Activated CD4-positive, alpha-beta T cell treated with anti-CD3 and anti-CD28 coated beads for 48 hours (primary cell): ENCODE measurements around the gene PTMS.
"Not testable (repeated sequence)": the region's sequence is repeated elsewhere in the genome, so short reads cannot be mapped to it uniquely, and the experiment has no call there.

Experiments
- DNase-seq: peaks from one replicate; pipeline ENCODE4 v3.0.0-alpha.2; 2020

The PTMS gene

GRCh38 chr12:6765634-6766581 lies at the start of gene PTMS:
Gene PTMS, plus strand, starts transcription at chr12:6766363. Its CDS starts 343 bp downstream, at chr12:6766706.
- no peak for DNase-seq

DNA sequence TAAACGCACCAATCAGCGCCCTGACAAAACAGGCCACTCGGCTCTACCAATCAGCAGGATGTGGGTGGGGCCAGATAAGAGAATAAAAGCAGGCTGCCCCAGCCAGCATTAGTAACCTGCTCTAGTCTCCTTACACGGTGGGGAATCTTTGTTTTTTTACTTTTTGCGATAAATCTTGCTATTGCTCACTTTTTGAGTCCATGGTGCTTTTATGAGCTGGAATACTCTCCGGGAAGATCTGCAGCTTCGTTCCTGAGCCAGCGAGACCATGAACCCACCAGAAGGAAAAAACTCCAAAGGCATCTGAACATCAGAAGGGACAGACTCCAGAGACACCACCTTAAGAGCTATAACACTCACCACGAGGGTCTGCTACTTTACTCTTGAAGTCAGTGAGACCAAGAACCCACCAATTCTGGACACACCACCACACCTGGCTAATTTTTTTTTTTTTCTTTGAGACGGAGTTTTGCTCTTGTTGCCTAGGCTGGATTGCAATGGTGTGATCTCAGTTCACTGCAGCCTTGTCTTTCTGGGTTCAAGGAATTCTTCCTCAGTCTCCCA lies 49.2 kb upstream of the PTMS start:
- no peak for DNase-seq

DNA sequence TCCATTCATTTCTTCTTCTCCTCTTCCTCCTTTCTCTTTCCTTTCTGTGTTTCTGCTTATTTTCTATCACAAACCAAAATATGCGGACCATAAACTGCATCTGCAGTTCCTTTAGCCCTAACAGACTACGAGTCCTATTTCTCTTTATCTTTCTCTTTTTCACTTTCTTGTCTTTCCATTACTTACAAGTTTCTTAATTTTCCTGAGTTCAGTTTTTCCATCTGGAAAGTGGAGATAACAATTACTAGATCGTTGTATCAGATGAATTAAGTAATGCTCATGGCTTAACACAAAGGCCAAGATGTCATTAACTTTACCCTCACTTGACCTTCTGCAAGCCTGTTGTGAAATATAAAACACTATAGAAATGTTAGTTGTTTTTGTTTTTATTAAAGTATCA lies 43.3 kb upstream of the PTMS start:
- no peak for DNase-seq

- DNase-seq: peak; percentile 98
Observed at GRCh38 chr12:6723607-6724408, 42.4 kb upstream of the PTMS start, which contains the start of gene COPS7A. Gene COPS7A, plus strand, starts transcription at chr12:6724046. Its CDS starts 611 bp downstream, at chr12:6724657.

DNA sequence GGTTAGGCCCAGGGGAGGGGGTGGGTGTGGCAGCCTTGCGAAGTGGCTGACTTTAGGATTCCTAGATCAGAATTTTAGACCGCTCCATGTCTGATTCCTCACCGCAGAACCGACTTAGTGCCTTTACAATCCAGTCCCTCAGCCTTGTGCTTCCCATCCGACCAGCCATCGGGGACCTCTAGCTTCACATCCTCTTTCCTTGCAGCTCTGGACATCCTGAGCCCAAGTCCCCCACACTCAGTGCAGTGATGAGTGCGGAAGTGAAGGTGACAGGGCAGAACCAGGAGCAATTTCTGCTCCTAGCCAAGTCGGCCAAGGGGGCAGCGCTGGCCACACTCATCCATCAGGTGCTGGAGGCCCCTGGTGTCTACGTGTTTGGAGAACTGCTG lies 41.8 kb upstream of the PTMS start:
- DNase-seq: no peak

DNA sequence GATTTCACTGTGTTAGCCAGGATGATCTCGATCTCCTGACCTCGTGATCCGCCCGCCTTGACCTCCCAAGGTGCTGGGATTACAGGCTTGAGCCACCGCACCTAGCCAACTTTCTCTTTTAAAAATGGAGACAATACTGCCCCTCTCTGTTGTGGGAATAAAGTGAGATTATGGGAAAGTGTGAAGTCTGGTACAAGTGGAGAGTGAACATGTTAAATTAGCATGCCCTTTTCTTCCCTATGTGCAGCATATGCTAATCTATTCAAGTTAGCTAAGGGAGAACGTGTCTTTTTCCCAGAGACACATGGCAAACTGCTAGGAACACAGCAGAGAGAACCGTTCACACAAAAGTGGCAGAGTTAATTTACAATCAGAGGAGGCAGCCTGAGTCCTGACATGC lies 40.8 kb upstream of the PTMS start:
- no peak for DNase-seq

- no peak for DNase-seq
Observed at GRCh38 chr12:6729186-6729585, 37.0 kb upstream of the PTMS start.

DNA sequence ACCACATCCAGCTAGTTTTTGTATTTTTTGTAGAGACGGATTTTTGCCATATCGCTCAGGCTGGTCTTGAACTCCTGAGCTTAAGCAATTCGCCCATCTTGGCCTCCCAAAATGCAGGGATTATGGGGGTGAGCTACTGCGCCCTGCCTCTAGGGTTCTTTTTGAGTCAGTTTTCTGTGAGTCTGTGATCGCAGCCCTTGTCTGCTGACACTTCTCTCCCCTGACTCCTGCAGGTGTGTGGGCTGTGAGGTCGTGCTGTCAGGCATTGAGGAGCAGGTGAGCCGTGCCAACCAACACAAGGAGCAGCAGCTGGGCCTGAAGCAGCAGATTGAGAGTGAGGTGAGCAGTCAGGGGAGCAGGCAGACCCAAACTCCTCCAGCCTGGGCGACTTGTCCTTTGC lies 36.0 kb upstream of the PTMS start:
- no peak for DNase-seq

DNA sequence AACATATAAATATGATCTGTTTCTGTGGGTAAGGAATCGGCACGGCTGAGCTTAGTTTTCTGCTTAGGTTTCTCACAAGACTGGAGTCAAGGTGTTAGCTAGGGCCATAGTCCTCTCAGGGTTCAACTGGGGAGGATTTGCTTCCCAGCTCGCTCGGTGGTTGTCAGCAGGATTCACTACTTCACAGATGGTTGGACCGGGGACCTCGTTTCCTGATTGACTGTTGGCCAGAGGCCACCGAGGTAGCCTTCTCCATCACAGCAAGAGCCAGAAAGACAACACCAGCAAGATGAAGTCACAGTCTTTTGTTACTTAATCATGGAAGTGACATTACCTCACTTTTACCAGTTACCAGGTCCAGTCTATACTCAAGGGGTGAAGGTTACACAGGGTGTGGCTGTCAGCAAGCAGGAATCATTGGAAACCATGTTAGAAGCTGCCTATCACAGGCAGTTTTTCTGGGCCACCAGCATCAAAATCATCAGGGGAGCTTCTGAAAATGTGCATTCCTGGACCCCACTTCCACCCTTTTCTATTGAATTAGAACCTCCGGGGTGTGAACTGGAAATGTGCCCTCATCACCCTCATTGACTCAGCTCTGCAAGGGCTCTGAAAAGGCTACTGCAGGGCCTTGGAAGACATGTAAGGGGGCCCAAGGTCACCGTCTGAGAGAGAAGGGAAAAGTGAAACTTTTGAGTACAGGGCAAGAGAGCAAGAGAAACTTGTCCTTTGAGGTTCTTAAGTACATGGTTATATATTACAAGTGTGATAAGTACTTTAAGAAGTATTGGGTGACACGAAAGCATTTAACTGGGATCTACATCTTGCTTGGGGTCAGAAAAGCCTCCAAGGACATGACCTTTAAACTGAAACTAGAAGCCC lies 31.4 kb upstream of the PTMS start:
- DNase-seq: no peak

DNA sequence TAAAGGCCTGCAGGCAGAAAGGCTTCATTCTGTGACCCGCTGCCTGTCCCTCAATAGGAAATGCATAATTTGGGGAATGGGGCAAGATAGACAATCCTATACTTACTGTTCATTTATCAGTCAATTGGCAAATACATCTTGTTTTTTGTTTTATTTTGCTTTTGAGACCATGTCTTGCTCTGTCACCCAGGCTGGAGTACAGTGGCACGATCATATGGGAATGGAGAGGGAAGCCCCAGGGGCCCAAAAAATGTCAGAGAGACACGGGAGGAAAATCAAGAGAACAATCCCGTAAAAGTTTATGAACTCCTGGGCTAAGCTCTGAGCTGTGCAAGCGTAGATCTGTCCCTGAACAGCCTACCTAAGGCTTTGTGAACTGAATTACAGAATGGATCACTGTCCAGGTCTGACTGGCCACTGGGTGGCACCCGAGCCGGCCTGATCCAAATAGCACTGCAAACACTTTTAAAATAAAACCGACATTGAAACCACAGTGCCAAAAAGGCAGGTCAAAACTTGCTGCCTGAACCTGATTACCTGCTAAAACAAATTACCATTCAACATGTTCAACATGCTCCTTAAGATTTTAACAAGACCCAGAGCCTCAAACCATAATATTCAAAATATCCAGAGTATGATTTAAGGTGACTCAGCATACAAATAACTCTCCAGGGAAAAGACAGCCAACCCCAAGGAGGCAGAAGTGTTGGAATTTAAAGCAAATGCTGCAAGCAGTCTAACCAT lies 30.5 kb upstream of the PTMS start:
- DNase-seq: peak; percentile 59

GRCh38 chr12:6736754-6737153 lies 29.4 kb upstream of the PTMS start:
- DNase-seq: no peak

GRCh38 chr12:6742080-6742479 lies 24.1 kb upstream of the PTMS start:
- not testable (repeated sequence) for DNase-seq

- no peak for DNase-seq
Observed at GRCh38 chr12:6742834-6743233, 23.3 kb upstream of the PTMS start.

DNA sequence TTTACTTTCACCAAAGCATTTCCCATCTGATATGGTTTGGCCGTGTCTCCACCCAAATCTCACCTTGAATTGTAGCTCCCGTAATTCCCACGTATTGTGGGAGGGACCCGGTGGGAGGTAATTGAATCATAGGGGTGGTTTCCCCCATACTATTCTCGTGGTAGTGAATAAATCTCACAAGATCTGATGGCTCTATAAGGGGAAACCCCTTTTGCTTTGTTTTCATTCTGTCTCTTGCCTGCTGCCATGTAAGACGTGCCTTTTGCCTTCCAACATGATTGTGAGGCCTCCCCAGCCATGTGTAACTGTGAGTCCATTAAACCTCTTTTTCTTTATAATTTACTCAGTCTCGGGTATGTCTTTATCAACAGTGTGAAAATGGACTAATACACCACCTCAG lies 22.9 kb upstream of the PTMS start:
- DNase-seq: peak; percentile 42

DNA sequence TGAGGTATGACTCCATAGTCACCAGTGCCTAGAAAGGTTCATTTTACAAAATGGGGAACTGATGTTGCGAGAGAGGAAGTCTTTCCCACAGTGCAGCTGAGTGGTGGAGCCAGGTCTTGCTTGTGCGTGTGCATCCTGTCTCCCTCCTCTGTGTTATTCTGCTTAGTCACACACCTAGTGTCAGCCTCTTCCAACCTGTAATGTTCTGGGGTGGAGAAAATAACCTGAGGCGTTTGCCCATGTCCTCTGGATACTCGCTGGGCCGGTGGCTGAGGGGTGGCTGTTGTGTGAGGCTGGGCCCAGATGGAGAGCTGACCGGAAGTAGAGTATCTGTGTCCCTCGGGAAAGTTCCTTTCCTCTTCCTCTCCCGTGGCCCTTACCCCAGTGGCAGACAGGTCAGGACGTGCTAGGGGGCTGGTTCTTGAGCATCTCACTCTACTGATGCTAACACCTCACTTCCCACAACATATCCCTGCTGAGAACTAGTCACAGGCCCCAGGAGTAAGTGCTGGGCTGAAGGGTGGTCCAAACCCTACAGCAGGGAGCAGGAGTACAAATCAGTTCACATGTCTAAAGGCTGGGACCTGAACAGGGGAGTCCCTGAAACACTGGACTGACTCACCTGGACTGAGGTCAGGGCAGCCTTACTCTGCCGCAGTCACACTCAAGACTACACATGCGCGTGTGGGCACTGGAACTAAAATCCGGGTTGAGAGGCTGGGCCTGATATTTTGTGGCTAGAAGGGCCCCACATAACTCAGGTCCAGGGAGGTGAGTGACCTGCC lies 20.2 kb upstream of the PTMS start:
- peak; percentile 24 for DNase-seq

- no peak for DNase-seq
Observed at GRCh38 chr12:6747216-6747615, 18.9 kb upstream of the PTMS start.

DNA sequence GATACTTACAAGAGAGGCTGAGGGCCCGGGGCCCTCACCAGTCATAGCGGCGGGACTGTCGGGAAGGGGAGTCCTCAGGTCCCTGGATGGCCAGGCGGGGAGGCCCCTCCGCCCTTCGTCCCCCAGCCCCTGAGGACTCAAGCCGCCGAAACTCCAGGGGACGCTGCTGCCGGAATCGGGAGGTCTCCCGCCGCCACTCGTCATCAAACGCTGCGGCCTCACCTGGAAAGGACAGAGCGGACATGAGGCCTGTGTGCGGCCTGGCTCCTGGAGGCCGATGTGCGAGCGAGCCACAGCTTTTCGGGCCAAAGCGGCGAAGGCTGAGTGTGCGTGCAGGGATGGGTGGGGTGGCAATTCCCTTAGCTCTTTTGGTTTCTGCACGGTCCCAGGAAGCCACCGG lies 17.4 kb upstream of the PTMS start:
- no peak for DNase-seq

GRCh38 chr12:6750506-6750905 lies 15.7 kb upstream of the PTMS start:
- DNase-seq: no peak

- no peak for DNase-seq
Observed at GRCh38 chr12:6751767-6752166, 14.4 kb upstream of the PTMS start.

DNA sequence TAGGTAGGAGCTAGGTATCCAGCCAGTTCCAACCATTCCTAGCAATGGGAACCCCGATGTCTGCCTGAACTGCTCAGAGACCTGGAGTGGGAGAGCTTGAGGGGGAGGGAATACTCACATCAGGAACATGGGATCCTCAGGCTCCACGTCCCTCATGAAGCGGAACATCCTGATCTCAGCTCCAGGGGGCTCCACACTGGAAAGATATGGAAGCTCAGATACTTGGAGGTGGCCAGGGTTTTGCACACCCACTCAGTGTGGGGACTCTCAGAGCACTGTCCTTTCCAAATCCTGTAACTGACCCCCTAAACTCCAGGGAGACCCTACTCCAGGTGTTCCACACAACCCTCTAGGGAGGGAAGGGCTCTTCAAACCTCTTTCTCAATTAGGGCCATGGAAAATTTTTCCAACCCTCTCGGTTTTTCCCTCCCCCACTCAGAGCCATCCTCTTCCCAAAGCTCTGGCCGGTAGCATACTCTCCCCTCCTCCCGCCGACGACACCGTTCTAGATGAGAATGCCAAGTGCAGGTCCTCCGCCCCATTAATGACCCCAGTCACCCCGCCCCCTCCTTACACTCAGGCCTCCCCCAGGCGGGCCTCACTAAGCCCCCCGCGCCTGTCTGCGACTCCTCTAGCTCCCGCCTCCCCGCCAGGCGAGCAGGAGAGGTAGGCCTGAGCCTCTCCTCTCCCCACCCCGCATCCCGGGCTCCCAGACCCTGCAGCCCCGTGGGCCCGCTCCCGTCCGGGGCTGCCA lies 13.8 kb upstream of the PTMS start:
- peak; percentile 47 for DNase-seq
